Fibroblast of peridontal ligament (primary cell): ENCODE measurements around the gene TMSB4X.

ENCODE experiments used
- DNase-seq: peaks from one replicate; pipeline ENCODE4 v3.0.0-alpha.2; 2010; ENCODE audit errors: extremely low read depth

TMSB4X gene

DNA sequence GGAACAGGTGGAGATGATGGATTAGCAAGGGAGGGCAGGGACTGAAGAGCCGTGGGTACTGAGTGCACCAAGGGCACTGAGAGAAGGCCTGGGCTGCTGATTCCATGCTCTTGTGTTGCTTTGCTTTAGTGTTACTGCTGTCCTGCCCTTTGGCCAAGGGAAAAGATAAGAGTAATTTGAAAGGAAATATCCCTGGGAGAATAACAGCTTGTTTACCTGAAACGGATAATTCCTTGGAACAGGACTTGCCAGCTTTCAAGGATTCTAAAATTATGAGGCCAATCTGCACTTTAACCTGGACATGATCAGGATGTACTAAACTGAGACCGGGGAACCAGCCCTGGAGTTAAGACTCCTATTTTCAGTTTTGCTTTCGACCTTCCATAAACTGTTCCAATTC is 49.1 kb downstream of the TMSB4X start:
- DNase-seq, result no peak

- no peak for DNase-seq
These were observed 50.1 kb downstream of the TMSB4X start for GRCh38 chrX:13024986-13025385.
